Thymus (tissue), 11 donors: Measurements from ENCODE around the gene ARID1B. TPM values are rescaled to one million over a fixed set of nuclear protein-coding genes. Genes with fewer than 3 reads are reported as not detected.
A peak's percentile ranks its signal among the peaks of the same experiment; 100 is the strongest.

Experiments used
- DNase-seq, 9 donors: peaks; one replicate each; pipeline ENCODE4 v3.0.0-alpha.2; 2013; ENCODE audit warnings: low spot score in 9 of 9, low read depth in 6 of 9, missing footprints in 1 of 9
- H3K27ac ChIP-seq, 2 donors: one replicate each; pipeline ENCODE4 v1.5.1; 2013; ENCODE audit warnings: control low read depth in 1 of 2, low read depth in 1 of 2, low read length in 1 of 2, mild to moderate bottlenecking in 1 of 2, moderate library complexity in 1 of 2
- H3K27me3 ChIP-seq, 2 donors: one replicate each; pipeline ENCODE4 v1.5.1; 2013; ENCODE audit warnings: low read length in 1 of 2; ENCODE audit not compliant: control insufficient read depth in 2 of 2, insufficient read depth in 1 of 2
- H3K36me3 ChIP-seq, 2 donors: one replicate each; pipeline ENCODE4 v1.5.1; 2013; ENCODE audit warnings: low read length in 1 of 2, mild to moderate bottlenecking in 1 of 2, moderate library complexity in 1 of 2; ENCODE audit not compliant: control insufficient read depth in 2 of 2, insufficient read depth in 2 of 2
- H3K4me1 ChIP-seq, 2 donors: one replicate each; pipeline ENCODE4 v1.5.1; 2013; ENCODE audit warnings: low read length in 2 of 2; ENCODE audit not compliant: control insufficient read depth in 2 of 2, insufficient read depth in 2 of 2
- H3K4me3 ChIP-seq, 2 donors: one replicate each; pipeline ENCODE4 v1.5.1; 2013; ENCODE audit warnings: low read length in 2 of 2, control low read depth in 1 of 2, mild to moderate bottlenecking in 1 of 2
- H3K9me3 ChIP-seq, 2 donors: one replicate each; pipeline ENCODE4 v1.5.1; 2013; ENCODE audit warnings: low read length in 1 of 2, mild to moderate bottlenecking in 1 of 2; ENCODE audit not compliant: control insufficient read depth in 2 of 2, insufficient read depth in 1 of 2
- WGBS: extraction: QIAGEN DNeasy Blood & Tissue Kit; methylation state at CpG from one replicate; pipeline ENCODE4 v1.1.7; 2013; 5-methylcytosine and 5-hydroxymethylcytosine counted together
- polyA plus RNA-seq: library from polyadenylated mRNA; stranded (reverse); fragments of 200-250 nt; gene quantifications from one replicate; pipeline ENCODE4 v1.2.3, GENCODE V29; 2013
- total RNA-seq: library from RNA; stranded (reverse); fragments of 120-200 nt; gene quantifications from one replicate; pipeline ENCODE4 v1.2.4, GENCODE V29; 2013
- donor health status: healthy.

ARID1B gene
- total and polyA plus RNA-seq, 2 donors: 24.0 to 26.5 TPM

DNA sequence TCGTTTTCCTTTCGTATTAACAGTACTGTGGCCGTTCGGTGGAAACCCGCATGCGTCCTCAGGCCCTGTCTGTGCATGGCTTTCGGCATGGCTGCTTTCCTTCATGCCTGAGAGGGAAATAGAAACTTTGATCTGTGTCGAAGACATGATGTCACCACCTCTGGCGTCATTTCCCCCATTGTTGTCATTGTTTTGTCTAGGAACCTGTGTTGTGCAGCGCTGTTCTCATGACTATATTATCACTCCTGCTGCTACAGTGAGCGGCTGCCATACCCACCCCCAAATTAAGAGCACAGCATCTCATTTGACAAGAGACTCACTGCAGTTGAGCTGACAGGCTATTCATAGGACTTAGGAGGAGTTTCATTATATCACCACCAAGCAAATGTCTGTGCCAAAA is 373.9 kb downstream of the ARID1B start:
- WGBS: 96% methylated on average over 11 of the region's 11 CpGs
- Histone ChIP-seq H3K9me3 (no peaks in the 10 kb centered on the region), H3K27ac (no peak overlapping the region), H3K36me3 (peaks cover 28 to 39% of the 10 kb centered on the region in 2 donors), H3K4me3 (no peak overlapping the region), H3K4me1 (peaks cover 0 to 5% of the 10 kb centered on the region in 2 donors), H3K27me3 (no peaks in the 10 kb centered on the region)
- DNase-seq: no peak

DNA sequence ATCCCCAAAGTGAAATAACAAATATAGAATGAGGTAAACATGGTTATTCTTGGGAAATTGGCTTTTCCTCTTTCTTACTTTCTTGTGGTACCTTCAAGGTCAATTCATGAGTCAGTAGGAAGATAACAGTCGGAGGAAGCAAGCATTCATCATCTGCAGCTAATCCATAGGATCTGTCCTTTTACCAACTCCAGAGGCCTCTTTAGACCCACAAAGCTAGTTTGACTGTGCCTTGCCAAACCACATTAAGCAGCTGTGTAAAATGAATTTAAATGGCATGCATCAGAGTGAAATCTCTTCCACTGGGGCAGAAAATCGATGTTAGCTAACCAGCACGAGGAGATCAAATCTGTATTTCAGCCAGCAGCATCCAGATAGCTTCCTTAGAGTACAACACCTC is 374.8 kb downstream of the ARID1B start:
- WGBS: 80% methylated on average over 3 of the region's 3 CpGs
- Histone ChIP-seq H3K27ac (no peak overlapping the region), H3K27me3 (no peaks in the 10 kb centered on the region), H3K4me3 (no peak overlapping the region), H3K36me3 (peaks cover 35 to 45% of the 10 kb centered on the region in 2 donors), H3K4me1 (peaks cover 0 to 5% of the 10 kb centered on the region in 2 donors), H3K9me3 (no peaks in the 10 kb centered on the region)
- DNase-seq: no peak

DNA sequence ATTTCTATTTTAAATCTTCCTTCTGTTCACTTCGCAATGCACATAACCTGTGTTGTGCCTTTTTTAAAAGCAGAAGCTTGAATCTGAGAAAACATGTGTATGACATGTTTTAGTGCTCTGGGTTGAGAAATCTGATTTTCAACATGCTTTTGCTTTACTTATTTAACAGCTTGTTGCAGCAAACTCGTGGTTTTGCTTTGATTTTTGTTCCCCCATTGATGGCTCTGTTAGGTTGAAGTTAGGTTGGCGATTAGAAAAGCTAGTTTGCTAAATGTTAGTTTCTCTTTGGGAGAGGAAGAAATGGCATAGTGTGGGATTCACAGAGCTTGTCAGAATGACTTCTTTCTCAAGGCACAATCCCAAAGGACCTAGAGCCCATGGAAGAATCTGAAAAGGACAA is 375.4 kb downstream of the ARID1B start:
- WGBS: 72% methylated on average over 3 of the region's 3 CpGs
- Histone ChIP-seq H3K27ac (no peak overlapping the region), H3K9me3 (no peaks in the 10 kb centered on the region), H3K36me3 (peaks cover 40 to 51% of the 10 kb centered on the region in 2 donors), H3K27me3 (no peaks in the 10 kb centered on the region), H3K4me3 (no peak overlapping the region), H3K4me1 (peaks cover 0 to 5% of the 10 kb centered on the region in 2 donors)
- peak in 1 of 9 donors; percentile 24 for DNase-seq

DNA sequence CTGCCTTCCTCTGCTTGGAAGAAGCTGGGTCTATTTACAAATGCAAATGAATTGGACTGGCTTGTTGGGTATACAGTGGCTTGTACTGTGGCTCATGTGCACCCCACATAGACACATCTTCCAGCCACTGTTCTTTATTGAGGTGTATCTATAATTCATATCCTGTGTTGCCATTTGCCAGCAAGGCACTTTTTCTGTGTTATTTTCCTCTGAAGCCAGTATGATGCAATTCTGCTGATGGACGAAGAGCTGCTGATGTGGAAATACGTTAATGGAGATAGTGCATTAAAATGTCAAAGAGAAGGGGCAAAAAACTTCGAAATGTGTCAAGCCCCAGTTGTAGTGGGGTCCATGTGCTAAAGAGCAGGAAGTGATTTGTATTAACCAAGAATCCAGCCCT is 378.6 kb downstream of the ARID1B start:
- DNase-seq: no peak
- H3K9me3 ChIP-seq: no peaks in the 10 kb centered on the region
- H3K4me3 ChIP-seq: no peak overlapping the region
- H3K4me1 ChIP-seq: peaks cover 0 to 3% of the 10 kb centered on the region in 2 donors
- no peak overlapping the region for H3K27ac ChIP-seq
- 98% methylated on average over 3 of the region's 3 CpGs for WGBS
- H3K36me3 ChIP-seq: peaks cover 19 to 41% of the 10 kb centered on the region in 2 donors
- no peaks in the 10 kb centered on the region for H3K27me3 ChIP-seq

DNA sequence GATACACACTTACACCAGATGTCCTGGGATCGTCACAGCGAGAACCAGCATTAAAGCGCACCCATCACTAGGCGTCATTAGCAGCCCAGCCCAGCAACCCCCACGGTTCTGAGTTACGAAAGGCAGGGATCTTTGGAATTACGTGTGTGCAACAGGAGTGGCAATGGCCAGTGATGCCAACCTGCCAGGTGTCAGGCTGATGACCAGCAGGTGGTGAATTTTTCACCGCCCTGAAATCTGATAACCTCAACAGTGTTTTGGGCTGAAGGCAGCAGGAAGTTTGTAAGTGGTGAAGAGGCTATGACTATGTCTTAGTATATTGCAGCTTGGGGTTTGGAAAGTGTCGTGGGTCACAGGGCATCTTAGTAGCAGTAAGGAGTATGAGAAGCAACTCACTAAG is 380.1 kb downstream of the ARID1B start:
- no peak overlapping the region for H3K27ac ChIP-seq
- DNase-seq: no peak
- H3K9me3 ChIP-seq: no peaks in the 10 kb centered on the region
- 98% methylated on average over 9 of the region's 9 CpGs for WGBS
- H3K4me1 ChIP-seq: no peaks in the 10 kb centered on the region
- H3K27me3 ChIP-seq: no peaks in the 10 kb centered on the region
- peaks cover 14 to 39% of the 10 kb centered on the region in 2 donors for H3K36me3 ChIP-seq
- no peak overlapping the region for H3K4me3 ChIP-seq

DNA sequence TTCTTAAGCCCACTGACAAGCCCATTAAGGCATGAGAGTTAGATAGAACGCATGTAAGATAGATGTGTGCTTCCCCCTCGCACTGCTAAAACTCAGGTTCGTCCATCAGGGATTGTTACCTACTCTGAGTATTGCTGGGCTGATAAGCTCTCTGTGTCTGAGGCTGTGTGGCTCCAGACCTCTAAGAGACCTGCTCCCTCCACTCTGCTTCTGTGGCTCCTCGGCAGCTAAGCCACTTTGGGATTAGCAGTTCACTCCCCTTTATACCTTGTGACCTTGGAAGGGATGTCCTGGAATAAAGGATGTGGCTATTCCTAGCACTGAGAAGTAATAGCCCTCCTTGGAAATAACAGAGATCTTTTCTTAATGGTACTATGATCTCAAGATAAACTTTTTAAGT is 381.3 kb downstream of the ARID1B start:
- no peak overlapping the region for H3K27ac ChIP-seq
- 98% methylated on average over 4 of the region's 4 CpGs for WGBS
- peaks cover 14 to 37% of the 10 kb centered on the region in 2 donors for H3K36me3 ChIP-seq
- no peaks in the 10 kb centered on the region for H3K4me1 ChIP-seq
- H3K4me3 ChIP-seq: no peak overlapping the region
- no peak for DNase-seq
- no peaks in the 10 kb centered on the region for H3K27me3 ChIP-seq
- H3K9me3 ChIP-seq: no peaks in the 10 kb centered on the region

DNA sequence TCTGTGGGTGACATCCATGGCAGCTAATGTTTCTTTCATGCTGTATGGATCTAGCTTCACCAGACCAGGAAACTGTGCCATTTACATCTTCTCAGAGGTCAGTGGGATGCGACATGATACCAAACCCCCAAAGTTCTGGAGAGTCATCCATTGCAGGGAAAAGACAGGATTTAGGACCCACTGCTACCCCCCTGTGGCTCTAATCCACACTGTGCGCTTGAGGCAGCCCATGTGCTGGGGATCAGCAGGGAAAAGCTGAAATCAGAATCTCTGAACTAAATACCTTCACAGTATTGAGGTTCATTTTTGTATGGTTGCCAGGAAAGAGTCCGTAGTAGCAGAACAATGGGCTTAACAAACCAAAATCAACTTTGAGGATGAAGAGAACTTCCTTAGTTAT is 381.7 kb downstream of the ARID1B start:
- WGBS: 97% methylated on average over 3 of the region's 3 CpGs
- no peak for DNase-seq
- Histone ChIP-seq H3K4me3 (no peak overlapping the region), H3K27ac (no peak overlapping the region), H3K4me1 (no peaks in the 10 kb centered on the region), H3K27me3 (no peaks in the 10 kb centered on the region), H3K9me3 (no peaks in the 10 kb centered on the region), H3K36me3 (peaks cover 14 to 33% of the 10 kb centered on the region in 2 donors)

DNA sequence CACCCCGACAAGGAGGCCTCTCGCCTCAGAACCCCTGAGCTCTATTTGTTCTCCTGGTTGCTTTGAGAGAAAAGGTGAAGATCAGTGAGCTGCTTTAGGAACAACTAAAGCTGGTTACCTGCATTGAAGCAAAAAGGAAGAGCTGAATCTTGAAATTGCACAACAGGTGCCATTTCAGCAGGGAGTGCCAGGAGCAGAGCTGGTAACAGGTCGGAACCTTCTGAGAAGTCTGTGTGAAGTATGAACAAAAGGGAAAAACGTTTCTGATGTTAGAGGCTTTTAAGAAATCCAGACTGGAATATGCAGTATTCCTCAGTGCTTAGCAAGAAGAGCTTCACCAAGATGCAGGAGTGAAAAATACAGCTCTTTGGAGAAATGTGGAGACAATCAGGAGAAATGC is 382.2 kb downstream of the ARID1B start:
- 96% methylated on average over 4 of the region's 4 CpGs for WGBS
- no peaks in the 10 kb centered on the region for H3K27me3 ChIP-seq
- H3K4me3 ChIP-seq: no peak overlapping the region
- peaks cover 14 to 32% of the 10 kb centered on the region in 2 donors for H3K36me3 ChIP-seq
- no peaks in the 10 kb centered on the region for H3K4me1 ChIP-seq
- H3K9me3 ChIP-seq: no peaks in the 10 kb centered on the region
- no peak for DNase-seq
- no peak overlapping the region for H3K27ac ChIP-seq

DNA sequence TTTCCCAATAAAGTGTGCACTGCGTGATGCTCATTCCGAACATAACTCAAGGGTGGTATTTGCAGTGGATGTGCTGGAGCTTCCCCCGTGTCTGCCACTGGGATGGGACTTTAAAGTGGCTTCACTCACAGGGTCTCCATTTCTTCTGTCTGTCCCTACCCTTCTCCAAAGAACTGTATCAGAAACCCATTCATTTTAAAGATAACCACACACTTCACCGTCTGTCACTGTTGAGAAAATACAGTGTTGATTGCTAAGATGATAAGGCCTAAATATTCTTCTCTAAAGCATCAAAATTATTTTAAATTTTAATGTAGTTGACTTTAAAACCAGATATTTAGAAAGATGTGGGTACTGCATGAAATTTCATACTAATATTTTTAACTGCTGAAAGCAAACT is 384.7 kb downstream of the ARID1B start:
- H3K36me3 ChIP-seq: peaks cover 15 to 27% of the 10 kb centered on the region in 2 donors
- H3K9me3 ChIP-seq: no peaks in the 10 kb centered on the region
- H3K27me3 ChIP-seq: no peaks in the 10 kb centered on the region
- H3K4me1 ChIP-seq: no peaks in the 10 kb centered on the region
- 97% methylated on average over 4 of the region's 4 CpGs for WGBS
- no peak for DNase-seq
- no peak overlapping the region for H3K4me3 ChIP-seq
- H3K27ac ChIP-seq: no peak overlapping the region
